Stimulated activated CD4-positive, alpha-beta T cell treated with anti-CD3 and anti-CD28 coated beads, Interleukin-4, amount 100 ng/mL, for 1 hour (primary cell): ENCODE measurements around the gene NAPEPLD.
"Not testable (repeated sequence)": the region's sequence is repeated elsewhere in the genome, so short reads cannot be mapped to it uniquely, and the experiment has no call there.

Experiments
- DNase-seq: peaks from one replicate; pipeline ENCODE4 v3.0.0-alpha.2; 2020

Gene NAPEPLD

DNA sequence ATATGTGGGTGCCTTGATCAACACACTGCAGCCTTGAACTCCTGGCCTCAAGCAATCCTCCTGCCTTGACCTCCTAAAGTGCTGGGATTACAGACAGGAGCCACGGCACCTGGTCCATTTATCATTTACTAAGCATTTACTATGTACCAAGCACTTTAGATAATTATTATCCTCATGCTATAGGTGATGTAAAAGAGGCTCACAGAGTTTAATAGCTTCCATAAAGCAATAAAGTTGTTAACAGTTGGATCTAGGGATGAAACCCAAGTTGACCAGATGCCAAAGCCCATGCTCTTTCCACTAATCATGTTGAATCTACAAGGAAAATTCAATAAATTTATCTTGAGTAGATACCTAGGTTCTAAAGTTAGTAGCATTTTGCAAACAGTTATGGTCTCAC is 5.0 kb downstream of the NAPEPLD start:
- no peak for DNase-seq

DNA sequence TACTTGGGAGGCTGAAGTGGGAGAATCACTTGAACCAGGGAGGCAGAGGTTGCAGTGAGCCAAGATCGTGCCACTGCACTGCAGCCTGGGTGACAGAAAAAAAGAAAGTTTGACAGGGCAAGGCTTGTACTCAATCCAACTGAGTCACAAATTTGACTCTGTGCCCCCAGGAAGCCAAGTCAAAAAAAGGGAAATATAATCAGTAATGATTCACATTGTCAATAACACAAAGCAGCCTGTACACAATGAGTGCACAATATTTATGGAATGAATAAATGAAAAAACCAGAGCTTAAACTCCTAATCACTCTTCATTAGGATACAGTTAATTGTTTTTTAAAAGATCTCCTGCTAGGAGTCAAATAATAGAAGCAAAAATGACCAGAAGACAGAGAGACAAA is 6.4 kb downstream of the NAPEPLD start:
- DNase-seq = no peak

GRCh38 chr7:103141753-103142404 is 7.0 kb downstream of the NAPEPLD start:
- DNase-seq = no peak

- DNase-seq = no peak
Observed at GRCh38 chr7:103140685-103141084, 8.2 kb downstream of the NAPEPLD start.

GRCh38 chr7:103140061-103140460 is 8.8 kb downstream of the NAPEPLD start:
- DNase-seq = no peak

DNA sequence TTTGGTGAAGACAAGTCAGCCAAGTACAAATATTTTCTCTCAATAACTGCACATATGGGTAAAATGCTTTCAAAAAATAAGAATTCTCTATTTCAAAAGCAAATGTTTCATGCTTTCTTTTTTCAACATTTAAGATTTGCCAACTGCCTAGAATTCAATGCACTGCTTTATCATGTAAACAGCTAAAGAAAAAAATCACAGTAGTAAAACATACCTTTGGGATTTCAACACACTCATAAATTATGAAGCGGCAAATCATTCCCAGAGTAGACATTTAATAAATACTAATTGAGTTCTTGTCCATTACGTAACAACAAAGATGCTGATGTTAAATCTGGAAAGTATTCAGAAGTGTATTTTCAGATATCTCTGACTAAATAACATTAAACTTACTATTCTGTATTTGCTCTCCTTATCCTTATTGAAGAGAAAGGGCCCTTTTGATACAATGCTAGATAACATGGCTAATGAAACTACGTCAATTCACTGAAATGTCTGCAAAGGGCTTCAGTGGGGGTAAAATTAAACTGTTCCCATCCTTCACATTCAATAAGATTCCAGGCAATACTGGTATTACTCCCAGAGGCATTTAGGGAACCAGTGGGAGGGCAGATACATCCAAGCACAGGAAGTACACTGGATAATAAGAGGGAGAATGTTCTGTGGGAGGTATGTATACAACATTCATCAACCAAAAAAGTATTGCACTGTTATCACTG is 13.9 kb downstream of the NAPEPLD start:
- DNase-seq = no peak

- no peak for DNase-seq
Observed at GRCh38 chr7:103132995-103133688, 15.8 kb downstream of the NAPEPLD start.

DNA sequence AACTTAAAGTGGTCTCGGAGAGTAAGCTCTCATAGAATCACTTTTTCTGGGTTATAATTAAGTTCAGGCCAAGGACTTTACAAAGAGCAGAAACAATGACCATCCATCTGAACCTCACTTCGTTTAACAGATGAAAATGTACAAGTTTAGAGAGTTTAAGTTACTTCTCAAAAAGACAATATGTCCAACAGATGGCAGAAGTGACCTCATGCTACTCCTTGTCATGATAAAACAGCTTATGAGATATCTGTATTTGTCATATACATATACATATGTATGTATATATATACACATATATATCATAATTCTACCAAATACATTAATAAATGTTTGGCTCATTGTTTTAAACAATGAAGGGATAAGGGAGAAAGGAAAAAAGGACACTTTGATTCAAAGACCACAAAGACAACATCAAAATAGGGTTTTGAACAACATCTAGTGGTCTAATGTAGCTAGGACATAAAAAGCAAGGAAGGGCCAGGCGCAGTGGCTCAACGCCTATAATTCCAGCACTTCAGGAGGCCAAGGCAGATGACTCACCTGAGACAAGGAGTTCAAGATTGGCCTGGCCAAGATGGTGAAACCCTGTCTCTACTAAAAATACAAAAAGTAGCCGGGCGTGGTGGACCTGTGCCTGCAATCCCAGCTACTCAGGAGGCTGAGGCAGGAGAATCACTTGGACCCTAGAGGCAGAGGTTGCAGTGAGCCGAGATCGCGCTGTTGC is 17.8 kb downstream of the NAPEPLD start:
- no peak for DNase-seq

GRCh38 chr7:103129702-103130549 is 19.0 kb downstream of the NAPEPLD start:
- no peak for DNase-seq

- no peak for DNase-seq
Observed at GRCh38 chr7:103127006-103127405, 21.9 kb downstream of the NAPEPLD start.

DNA sequence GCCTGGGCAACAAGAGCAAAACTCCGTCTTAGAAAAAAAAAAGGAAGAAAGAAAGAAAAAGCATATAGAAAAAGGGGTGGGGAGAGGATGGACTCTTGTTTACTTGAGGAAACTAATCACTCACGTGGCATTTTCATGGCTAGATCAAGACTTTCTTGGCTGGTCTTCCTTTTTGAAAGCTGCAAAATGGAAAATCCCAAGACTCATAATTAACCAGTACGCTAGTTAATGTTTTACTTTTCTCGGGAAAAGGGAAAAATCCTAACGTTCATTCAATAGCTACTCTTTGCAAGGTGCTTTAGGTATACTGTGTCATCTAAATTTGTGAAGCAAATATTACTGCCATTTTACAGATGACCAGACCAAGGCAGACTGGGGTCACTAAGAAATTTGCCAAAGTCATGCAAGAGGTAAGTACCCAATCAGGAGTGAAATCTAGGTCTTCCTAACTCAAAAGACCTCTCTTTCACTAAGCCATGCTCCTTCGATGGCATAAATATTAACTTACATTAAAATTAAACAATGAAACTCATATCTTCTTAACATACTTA is 24.4 kb downstream of the NAPEPLD start:
- DNase-seq = no peak

DNA sequence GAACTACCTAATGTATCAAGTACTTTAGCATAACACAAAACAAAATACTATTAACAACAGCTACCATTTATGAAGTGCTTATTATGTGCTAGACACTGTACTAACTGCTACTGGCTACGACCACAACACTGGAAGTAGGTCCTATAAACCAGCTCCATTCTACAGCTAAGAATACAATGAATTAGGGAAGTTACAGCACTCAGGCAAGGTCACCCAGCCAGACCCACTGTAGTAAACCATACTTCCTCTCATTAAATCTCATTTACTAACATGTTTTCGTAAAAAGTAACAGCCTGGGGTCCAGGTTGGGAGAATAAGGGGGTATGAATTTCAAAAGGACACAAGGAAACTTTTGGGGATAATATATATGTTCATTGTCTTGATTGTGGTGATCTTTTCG is 25.4 kb downstream of the NAPEPLD start:
- DNase-seq = no peak

GRCh38 chr7:103121641-103122040 is 27.3 kb downstream of the NAPEPLD start:
- no peak for DNase-seq

- no peak for DNase-seq
Observed at GRCh38 chr7:103120362-103120761, 28.5 kb downstream of the NAPEPLD start.

DNA sequence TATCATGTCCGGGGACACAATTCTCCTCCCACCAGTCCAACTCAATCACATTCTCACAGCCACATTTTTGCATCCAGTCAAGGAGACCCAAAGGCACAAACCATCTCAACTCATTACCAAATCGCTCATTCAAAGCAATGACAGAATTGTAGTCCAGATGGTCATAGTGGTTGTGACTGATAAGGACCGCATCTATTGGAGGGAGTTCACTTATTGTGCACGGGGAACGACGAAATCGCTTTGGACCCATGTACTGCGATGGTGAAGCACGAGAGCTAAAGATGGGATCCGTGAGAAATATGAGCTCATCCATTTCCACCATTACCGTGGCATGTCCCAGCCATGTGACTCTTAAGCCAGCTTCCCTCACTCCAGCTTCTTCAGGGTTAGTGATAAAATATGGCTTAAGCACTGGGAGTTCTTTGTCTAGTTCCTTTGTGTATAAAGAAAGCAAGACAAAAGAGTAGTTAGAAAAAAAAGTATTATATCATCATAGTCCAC is 29.1 kb downstream of the NAPEPLD start:
- DNase-seq = no peak

DNA sequence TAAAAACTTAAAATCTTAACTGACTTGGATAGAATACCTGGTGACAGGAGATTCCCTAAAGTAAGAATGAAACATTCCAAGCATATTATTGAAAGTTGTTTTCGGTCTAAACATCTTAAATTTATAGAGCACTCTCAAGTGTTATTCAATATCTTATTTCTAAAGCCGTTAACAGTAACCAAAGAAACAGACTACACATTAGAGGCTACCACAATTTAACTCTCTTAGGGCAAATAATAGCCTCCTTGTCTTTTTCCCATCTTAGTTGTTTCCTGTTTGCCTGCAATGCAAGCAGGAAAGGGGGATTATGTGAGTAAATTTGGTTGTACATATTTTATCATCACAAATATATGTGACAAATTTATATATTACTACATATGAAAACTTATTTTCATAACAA is 31.4 kb downstream of the NAPEPLD start:
- DNase-seq = no peak

- DNase-seq = no peak
Observed at GRCh38 chr7:103116991-103117390, 31.9 kb downstream of the NAPEPLD start.

GRCh38 chr7:103116511-103116910 is 32.4 kb downstream of the NAPEPLD start:
- no peak for DNase-seq

DNA sequence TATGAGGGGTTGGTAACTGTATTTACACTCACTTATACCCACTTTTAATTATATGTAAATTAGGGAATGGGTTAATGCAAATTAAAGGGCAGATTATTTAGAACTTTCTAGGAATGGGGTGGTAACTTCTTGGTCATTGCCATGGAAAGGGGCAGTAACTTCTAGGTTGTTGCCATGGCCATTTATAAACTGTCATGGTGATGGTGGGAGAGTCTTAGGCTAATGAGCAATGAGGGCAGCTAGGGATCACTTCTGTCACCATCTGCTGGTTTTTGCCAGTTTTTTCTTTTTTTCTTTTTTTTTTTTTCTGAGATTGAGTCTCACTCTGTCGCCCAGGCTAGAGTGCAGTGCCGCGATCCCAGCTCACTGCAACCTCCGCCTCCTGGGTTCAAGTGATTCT is 33.1 kb downstream of the NAPEPLD start:
- DNase-seq = no peak

GRCh38 chr7:103114576-103115008 is 34.3 kb downstream of the NAPEPLD start:
- DNase-seq = no peak

- no peak for DNase-seq
Observed at GRCh38 chr7:103113164-103113563, 35.7 kb downstream of the NAPEPLD start.

DNA sequence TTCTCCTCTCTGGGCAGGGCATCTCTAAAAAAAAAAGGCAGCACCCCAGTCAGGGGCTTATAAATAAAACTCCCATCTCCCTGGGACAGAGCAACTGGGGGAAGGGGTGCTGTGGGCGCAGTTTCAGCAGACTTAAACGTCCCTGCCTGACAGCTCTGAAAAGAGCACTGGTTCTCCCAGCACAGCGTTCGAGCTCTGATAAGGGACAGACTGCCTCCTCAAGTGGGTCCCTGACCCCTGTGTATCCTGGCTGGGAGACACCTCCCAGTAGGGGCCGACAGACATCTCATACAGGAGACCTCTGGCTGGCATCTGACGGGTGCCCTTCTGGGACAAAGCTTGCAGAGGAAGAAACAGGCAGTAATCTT is 42.2 kb downstream of the NAPEPLD start:
- DNase-seq = not testable (repeated sequence)
